Spleen (tissue), 7 donors: ENCODE data around the gene C10orf62.

Experiments used
- CTCF ChIP-seq, 11 experiments: fragments of 200-600 bp in 7 of 11; fragments of 450-650 bp in 4 of 11; sonication (generic) in 4 of 11; IDR thresholded peaks in 8 of 11; conservative IDR thresholded peaks in 3 of 11; 1 replicate in 7 of 11; 2 replicates in 4 of 11; pipeline versions ENCODE4 v1.4.0 to v1.8.0; 2016 to 2021; ENCODE audit warnings: antibody characterized with exemption in 11 of 11, inconsistent platforms in 4 of 11, mild to moderate bottlenecking in 1 of 11
- POLR2A ChIP-seq, 3 donors: fragments of 450-650 bp; IDR thresholded peaks; one replicate each; pipeline ENCODE4 v1.5.1; 2017; ENCODE audit warnings: antibody characterized with exemption in 3 of 3, mild to moderate bottlenecking in 1 of 3
- donor health status: DM: no; HTN: no; CAD: no; lungs with moderate emphysema.
- donor health status: DM: no; HTN: no; CAD: no.
- donor health status: DM: no; HTN: no; CAD: no.

GRCh38 chr10:97618285-97618684 lies 28.8 kb downstream of the C10orf62 start:
- TF ChIP-seq CTCF (IDR thresholded peaks at IDR 0.05 in 8 of 11, conservative IDR thresholded peaks at IDR 0.05 in 3 of 11) (no peak), POLR2A (IDR thresholded peaks at IDR 0.05) (no peak)
